CD4-positive, alpha-beta T cell treated with Interferon gamma for 1 hour (primary cell): Measurements from ENCODE around the gene APBB2.
"Not testable (repeated sequence)": the region's sequence is repeated elsewhere in the genome, so short reads cannot be mapped to it uniquely, and the experiment has no call there.

Source experiments
- DNase-seq: peaks from one replicate; pipeline ENCODE4 v3.0.0-alpha.2; 2020

Gene APBB2

DNA sequence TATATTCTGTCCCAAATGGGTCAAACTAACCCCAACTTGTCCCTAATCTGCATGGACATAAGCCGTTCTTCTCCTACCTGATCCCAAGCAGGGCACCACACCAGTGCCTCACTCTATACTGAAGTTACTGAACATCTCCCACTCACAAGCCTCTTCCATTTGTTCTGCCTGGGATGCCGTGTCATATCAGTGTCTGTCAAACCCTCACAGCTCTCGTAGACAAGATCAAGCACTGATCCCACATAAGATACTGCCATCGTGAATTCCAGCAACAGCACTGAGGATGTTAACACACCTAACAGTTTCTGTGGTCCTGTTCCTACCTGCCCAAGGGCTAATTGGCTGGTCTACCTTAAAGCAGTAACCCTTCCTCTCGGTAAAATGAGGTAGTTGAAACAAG, 162.1 kb downstream of the APBB2 start:
- no peak for DNase-seq

DNA sequence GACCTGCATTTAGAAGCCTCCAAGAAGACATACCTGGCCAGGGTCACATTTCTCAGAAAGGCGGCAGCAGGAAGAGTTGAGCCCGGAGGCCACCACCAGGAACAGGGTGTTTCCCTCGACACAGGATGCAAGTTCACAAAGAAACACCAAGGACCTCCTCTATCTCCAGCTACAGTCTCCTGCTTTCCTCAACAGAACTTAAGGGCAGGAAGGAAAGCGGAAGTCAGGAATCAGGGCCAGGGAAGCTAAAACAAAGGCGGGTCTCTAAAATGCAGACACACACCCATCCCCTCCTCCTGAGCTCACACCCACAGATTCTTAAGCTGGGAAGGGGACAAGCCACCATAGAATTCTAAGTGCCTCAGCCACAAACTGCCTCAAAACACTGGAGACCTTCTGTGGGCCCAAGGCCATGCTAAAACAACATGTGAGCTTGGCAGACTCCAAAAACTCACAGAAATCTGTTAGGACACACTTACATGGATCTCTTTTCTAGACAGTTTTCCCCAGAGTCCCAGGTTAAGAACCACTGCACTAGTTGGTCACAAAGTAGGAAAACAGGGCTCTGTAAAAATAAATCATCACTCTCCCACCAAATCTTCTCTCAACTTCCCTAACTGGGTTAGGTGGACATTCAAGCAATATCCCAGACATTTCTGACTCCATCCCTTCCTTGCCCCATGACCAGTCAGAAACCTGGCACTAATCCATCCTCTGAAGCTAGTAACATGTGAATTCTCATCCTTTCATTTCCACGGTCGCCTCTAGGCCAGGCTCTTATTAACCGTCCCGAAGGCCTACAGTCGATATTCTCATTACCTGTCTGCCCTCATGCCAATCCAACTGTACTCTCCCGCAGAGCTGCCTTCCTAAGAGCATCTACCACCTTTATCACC, 163.2 kb downstream of the APBB2 start:
- no peak for DNase-seq

DNA sequence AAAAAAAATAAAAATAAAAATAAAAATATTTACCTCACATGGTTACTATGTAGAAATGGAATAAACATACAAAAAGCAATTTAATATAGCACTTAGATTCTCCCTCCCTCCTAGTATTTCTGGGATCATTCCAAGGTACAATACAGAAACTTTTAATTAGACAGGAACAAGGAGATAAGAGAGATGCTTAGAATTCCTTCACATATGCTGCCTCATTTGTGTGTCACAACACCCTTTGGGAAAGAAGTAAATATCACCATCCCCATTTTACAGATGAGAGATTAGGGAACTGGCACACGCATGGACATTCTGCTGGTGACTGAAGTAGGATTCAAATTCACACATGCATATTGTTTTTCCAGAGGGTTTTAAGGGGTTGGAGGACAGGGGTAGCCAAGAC, 164.2 kb downstream of the APBB2 start:
- DNase-seq, result no peak

DNA sequence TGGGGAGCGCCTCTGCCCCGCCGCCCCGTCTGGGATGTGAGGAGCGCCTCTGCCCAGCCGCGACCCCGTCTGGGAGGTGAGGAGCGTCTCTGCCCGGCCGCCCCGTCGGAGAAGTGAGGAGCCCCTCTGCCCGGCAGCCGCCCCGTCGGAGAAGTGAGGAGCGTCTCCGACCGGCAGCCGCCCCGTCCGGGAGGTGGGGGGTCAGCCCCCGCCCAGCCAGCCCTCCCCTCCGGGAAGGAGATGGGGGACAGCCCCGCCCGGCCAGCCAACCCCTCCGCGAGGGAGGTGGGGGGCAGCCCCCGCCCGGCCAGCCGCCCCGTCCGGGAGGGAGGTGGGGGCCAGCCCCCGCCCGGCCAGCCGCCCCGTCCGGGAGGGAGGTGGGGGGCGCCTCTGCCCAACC, 165.2 kb downstream of the APBB2 start:
- not testable (repeated sequence) for DNase-seq

DNA sequence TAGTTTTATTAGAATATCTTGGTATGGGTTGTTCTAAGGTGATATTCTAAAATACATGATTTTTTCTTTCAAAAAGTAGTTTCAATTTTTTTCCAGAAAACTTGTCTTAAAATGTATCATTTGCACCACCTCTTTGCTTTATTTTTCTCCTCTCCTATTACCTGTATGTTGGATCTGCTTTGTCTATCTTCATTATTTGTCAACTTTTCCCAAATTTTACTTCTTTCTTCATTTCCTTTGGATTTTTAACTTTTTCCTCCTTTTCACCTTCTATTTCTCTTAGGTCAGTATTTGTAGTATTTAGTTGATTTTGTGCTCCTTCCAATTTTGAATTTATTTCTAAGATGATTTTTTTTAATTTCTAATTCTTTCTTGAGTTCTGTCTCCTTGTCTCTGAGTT, 169.6 kb downstream of the APBB2 start:
- no peak for DNase-seq

DNA sequence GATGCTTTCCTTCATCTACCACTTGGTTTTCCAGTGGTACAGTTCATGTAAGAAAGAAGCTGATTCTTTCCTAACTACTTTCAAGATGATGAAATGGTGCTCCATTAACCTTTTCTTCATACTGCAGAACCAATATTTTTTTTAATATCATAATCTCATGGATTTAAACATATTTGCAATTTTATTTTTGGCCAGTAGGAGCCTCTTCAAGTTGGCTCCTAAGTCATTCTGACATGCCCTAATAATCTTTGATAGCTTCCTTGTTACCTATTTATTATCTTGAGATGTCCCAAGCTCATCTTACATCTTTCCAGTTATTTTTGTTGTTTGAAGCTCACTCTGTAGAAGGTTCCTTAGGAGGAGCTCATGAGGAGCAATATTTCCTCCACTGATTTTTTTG, 170.2 kb downstream of the APBB2 start:
- no peak for DNase-seq

DNA sequence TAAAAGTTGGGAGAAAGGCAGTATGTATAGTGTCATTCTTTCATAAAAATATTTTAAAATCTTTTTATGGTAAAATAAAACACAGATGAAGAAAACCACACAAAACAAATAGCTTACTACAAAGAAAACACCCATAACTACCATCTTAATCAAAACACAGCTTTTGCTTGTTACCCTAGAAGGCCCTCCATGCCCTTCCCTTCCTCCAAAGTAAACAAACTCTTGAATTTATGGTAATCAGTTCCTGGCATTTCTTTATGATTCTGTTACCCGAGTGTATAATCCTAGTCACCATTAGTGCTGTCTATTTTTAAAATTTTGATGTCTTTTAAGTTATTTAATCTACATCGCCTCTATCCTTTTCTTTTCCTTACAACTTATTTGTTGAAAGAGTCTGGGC, 170.9 kb downstream of the APBB2 start:
- no peak for DNase-seq

DNA sequence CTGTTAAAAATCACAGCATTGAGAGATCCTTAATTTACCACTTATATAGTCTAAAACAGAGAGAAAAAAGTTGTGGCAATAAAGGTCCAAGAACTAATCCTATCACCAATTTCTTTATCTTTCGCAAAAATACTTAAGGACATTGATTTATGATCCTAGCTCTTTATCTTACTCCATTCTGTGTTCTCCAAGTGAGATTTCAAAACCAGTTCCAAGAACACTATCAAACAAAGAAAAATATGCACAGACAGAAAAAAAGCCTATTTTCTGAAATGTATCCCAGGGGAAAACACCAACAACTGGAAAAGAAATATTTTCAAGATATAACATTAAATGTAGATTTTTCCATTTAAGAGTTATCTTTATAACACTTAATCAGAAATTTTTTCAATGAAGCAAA, 172.8 kb downstream of the APBB2 start:
- DNase-seq, result no peak

DNA sequence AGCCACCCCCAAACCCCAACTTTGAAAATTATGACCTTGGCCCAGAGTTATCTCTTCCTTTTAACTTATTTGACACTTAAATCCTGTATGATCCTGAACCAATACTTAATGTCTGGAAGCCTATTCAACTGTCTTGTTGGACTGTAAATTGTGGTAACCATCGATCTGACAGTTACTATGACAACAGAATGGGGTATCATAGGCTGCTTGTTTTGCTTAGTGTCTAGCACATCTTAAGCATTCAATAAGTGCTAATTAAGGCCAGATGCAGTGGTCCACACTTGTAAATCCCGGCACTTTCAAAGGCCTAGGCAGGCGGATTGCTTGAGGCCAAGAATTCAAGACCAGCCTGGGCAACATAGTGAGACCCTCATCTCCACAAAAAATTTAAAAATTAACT, 175.0 kb downstream of the APBB2 start:
- no peak for DNase-seq

DNA sequence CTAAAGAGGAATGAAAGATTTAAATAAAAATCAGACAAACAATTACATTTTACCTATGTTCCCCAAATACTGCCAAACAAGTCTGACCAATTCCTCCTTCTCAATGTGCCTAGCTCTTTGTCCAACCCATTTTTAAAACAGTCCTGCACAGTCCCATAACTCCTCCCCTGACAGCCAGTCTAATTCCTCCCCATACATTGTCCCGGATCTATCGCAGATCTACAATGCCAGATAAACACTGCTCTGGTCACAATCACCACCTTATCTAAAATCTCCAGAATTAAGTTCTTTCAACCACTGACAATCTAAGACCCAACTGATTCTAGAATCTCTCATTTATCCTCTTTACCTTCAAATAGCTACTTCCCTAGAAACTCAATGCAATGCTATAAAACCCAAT, 176.0 kb downstream of the APBB2 start:
- DNase-seq, result no peak

DNA sequence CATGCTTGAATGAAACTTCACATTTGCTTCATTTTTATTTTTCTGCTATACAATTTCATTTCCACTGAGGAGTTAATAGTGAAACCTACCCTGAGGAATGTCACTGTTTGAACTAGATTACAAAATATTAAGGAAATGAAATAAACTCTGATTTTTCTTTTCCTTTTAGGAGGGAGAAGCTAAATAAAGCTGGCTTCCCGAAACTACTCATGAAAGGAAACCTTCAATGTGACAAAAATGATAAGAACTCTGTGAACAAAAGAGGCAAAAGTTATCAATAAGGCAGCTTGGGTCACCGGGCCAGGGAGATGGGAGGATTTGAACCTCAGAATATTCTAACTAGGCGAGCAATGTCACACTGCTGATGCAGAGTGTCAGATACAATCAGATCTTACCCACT, 185.2 kb downstream of the APBB2 start:
- DNase-seq, result no peak

DNA sequence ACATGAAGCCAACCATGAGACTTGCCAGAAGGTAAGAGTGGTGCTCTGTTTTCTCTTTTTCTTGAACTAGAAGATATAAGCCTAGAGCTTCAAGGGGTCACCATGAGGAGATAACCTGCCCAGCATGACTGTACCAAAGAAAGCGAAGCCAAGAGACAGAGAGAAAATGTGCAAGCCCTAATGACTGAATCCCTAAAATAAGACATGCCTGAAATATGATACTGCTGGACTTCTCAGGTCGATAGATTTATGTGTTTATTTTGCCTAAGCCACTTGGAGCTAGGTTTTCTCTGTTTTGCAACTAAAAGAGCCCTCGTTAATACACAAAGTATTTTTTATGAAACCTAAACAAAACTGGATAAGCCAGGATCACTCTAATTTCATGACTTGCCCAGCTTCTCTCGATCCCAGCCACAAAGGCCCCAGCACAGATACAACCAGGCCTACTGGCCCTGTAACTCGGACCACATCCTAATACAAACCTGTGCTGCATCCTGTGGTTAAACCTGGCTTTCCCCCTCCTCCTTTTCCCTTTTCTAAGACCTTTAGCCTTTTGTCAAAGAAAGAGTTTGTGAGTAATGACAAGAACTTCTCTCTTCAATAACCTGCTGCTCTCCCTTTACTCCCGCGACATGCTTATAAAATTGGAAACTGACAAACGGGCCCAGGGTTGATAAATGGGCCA, 185.8 kb downstream of the APBB2 start:
- DNase-seq, result no peak

DNA sequence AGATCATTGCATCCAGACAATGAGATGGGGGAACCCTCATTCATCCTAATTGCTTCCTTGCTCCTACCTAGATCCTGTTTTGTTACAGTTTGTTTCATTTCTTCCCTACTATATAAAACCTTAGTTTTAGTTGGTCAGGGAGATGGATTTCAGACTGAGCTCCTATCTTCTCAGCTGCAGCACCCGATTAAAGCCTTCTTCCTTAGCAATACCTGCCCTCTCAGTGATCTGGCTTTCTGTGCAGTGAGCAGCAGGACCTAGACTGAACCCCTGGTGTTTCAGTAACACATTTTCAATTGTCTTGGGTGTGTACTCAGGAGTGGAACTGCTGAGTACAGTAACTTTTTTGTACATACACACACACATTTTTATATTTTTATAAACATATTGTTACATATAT, 187.4 kb downstream of the APBB2 start:
- DNase-seq, result no peak

DNA sequence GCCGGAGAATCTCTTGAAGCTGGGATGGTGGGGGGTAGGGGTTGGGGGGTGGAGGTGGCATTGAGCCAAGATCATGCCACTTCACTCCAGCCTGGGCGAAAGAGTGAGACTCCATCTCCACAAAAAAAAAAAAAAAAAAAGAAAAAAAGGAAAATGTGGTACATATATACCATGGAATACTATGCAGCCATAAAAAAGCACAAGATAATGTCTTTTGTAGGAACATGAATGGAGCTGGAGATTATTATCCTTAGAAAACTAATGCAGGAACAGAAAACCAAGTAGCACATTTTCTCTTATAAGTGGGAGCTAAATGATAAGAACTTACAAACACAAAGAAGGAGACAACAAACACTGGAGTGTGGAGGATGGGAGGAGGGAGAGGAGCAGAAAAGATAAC, 188.5 kb downstream of the APBB2 start:
- DNase-seq, result no peak

DNA sequence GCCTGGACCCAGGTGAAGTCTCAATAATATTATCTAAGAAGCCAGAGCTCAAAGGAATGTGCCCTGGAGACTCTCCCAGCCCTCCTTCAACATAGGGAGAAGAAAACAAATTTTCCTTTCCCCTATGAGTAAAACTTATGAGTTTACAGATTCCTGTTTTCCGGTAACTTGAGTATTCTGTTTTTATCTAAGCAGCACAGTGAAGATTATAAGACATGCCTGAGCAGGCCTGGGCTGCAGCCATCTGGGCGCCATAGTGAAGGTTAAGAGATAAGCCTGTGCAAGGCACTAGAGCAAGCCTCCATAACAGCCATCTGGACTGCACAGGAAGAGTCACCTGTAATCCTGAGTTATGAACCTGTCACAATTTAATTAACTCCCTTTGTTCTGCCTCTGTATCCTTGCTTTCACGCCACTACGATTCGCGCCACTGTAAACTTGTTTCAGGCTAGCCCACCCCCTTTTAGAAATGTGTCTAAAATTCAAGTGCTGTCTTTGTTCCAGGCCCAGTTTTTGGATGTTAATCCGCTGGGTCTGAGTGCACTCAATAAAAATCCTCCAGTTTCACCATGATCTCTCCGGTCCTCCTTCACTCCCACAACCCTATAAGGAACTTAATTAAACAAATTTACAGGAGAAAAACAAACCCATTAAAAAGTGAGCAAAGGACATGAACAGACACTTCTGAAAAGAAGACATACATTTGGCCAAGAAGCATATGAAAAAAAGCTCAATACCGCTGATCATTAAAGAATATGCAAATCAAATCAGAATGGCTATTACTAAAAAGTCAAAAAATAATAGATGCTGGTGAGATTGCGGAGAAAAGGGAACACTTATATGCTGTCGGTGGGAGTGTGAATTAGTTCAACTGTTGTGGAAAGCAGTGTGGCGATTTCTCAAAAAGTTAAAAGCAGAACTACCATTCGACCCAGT, 189.5 kb downstream of the APBB2 start:
- DNase-seq, result no peak

DNA sequence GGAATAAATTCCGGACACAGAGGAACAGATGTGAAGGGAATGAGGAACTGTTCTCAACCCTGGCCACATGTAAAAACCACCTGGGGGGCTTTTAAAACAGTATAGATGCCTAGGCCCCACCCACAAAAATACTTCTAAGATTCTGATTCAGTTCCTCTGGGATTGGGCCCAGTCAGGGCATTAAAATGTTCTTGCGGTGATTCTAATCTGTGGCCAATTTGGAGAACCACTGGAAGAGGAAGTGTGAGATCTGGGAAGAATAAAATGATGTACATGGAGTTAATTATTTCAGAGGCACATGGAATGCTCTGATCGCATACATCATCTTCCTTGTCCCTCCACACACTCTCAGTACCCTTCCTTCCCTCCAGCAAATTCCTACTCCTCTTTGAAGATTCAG, 192.2 kb downstream of the APBB2 start:
- no peak for DNase-seq

DNA sequence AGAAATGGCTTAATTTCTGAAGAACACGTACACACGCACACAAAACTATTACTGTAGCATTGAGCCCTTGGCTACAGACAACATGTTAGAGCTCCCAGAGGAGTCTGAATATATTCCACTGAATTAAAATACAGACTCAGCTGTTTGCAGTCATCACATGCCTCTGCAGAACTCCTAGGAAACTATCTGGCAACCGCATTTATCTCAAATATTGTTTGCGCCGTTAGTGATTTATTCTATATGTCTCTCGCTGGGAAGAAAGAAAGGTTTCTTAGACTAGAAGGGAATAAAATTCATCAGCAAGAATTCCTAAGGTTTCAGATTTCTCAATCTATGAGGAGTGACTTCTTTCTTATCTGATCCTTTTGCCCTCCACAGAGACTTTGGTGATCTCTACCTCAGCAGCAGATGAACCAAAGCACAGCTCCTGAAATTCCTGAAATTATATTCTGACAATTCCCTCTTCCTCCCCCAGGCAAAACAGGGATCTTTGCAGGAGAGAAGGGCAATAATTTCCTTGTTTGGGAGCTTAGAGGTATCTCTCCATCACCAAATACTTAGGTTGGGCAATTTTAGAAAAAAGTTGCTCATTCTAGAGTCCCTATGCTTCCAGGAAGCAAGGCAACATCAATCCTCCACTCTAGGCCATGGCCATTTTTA, 199.2 kb downstream of the APBB2 start:
- no peak for DNase-seq

DNA sequence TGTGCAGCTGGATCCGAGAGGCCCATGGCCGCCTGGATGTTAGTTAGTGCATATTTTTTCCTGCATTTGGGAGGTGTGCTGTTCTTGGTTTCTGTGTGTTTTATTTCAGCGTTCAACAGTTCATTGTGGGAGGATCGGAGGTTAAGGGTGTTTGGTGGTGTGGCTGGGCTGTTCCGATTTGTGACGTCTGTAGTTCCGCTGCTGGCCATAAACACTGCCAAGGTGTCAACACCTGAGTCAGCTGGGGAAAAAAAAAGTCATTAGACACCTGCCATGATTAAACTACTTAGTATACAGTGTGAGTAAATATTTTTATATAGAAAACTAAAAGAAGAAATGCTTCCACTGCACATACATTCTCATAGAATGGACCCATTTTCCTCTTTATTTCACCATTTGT, 200.2 kb downstream of the APBB2 start:
- no peak for DNase-seq

DNA sequence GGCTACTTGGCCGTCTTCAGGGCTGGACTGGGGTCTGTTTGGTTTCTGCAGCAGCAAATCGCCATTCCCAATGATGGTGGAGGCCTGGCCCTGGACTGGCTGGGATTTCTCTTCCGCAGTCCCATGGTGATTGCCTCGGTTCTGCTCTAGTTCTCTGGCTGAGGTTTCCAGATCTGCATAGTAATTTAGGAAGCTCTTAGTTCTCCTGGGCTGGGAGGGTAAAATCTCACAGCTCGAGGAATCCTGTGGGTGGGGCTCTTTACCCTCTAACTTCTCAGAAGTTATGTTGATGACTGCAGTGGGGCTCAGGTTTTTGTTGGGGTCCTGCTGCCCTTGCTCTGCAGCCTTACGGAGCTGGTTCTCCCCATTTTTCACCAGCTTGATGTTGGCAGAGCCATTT, 200.6 kb downstream of the APBB2 start:
- DNase-seq, result no peak

DNA sequence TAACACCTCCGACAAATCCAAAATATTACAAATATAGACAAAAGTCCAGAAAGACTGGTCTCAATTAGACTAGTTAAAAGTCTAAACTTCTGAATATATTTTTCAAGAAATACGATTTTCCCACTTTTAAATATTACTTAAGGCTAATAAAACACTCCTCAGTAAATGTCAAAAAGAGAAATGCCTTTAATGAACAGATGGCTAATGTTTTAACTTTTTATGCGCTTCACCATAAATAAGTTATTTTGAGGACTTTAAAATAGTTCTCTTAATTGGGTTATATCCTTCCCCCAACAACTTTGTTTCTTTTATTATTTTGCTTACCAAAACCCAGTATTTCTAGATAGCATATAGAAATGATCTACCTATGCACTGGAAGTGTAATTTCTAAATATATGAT, 201.4 kb downstream of the APBB2 start:
- no peak for DNase-seq

DNA sequence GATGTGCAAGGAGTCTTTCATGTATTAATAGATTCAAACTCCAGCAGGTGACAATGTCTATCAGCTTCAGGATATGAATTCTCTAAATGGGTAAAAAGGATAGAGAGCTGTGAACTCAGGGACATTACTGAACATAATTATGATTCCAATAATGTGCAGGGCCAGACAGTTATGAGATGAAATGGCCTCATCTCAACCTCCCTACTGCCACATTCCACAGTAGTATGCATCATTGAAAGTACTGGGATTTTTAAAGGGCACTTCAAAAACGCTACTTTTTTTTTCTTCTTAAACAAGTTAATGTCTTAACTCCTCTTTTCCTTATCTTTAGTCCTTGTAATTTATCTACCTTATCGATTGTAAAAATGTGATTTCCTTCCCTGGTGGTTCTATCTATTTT, 202.0 kb downstream of the APBB2 start:
- no peak for DNase-seq

DNA sequence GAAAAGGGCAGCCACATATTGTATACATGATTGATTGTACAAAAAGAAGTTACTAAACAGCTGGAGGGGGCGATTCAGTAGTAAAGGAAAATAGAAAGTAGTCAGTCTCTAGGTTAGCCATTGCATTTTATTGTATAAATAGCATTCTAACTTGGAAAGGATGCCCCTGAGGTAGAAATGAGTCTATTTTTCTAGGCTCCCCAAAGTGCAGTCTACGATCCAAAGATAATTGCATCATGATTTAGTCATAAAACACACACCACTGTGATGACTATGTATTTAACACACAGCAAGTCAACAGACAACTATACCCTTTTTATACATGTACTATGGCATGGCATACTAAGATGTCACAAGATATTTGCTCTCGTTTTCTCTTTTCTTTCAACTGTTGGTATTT, 204.9 kb downstream of the APBB2 start:
- DNase-seq, result no peak

DNA sequence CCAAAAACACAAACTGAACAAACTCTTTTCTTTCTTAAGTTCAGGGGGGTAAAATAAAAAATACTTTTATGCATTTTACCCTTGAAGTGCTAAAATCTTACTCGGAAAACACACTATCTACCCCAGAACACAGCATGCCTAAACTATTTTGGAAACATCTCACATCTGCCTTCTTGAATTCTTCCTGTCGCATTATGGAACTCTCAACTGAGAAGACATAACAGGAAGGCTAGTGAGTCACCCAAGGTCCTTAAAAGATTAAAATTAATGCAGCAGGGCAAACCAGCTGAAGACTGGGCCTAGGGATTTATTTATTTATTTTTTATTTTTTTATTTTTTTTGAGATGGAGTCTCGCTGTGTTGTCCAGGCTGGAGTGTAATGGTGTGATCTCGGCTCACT, 208.2 kb downstream of the APBB2 start:
- no peak for DNase-seq
